ENCODE data around the gene PET100. TPM values are rescaled to one million over a fixed set of nuclear protein-coding genes. Genes with fewer than 3 reads are reported as not detected.

PET100 gene
- total RNA-seq, 2 donors from 2014 or later = 12.0 to 23.1 TPM

- H3K9me3 ChIP-seq = no peaks in the 10 kb centered on the region
Measured at GRCh38 chr19:7619671-7620441, 9.7 kb upstream of the PET100 start.

DNA sequence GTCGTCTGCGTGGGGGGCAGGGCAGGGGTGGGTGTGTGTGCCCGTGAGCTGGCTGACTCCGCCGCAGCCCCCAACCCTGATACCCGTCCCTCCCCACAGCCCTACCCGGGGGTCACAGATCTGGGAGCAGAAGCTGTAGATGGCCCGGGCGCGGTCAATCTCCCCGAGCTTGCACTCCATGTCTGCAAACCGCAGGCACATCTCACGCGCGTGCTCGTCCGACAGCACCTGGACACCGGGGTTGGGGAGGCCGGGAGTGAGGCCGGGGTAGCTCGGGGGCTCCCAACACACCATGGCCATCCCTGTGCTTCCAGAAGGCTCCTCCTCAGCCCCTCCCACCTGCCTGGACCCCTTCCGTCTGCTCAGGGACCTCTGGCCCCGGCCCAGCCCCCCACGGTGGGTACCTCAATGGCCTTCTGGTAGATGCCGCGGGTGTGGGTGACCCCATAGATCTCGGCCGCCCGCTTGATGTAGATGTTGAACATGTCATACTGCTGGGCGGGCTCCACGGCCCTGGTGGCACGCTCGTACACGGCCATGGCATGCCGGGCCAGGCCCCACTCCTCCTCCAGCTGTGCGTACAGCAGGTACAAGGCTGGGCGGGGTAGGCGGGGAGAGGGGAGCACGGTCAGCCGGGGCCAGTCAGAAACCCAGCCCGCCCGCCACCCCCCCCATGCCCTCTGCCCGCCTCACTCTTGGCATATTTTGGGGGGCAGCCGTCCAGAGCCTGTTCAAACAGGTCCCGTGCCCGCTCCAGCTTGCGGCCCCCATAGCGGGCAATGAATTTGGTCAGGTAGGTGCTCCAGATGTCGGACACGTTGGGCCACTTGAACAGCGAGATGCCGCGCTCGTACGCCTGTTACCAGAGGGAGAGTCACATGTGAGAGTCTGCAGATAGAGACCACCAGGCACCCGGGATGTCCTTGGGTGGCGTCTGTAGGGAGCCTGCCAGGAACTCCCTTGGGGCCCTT, 8.9 kb upstream of the PET100 start:
- Histone ChIP-seq H3K4me3 (no peak overlapping the region), H3K4me1 (no peaks in the 10 kb centered on the region), H3K27me3 (no peaks in the 10 kb centered on the region), H3K36me3 (peaks cover 60% of the 10 kb centered on the region), H3K9me3 (no peaks in the 10 kb centered on the region), H3K27ac (no peak overlapping the region)
- no peak for TF ChIP-seq CTCF (IDR thresholded peaks at IDR 0.05)
- DNase-seq (ENCODE audit: low spot score) = no peak

More at GRCh38 chr19:7619671-7620441, 9.7 kb upstream of the PET100 start:
- Histone ChIP-seq H3K4me1 (no peaks in the 10 kb centered on the region), H3K27me3 (no peaks in the 10 kb centered on the region), H3K4me3 (no peak overlapping the region), H3K27ac (no peak overlapping the region), H3K36me3 (peaks cover 53% of the 10 kb centered on the region)
- DNase-seq (ENCODE audit: low spot score) = no peak
- TF ChIP-seq CTCF (IDR thresholded peaks at IDR 0.05) = no peak

DNA sequence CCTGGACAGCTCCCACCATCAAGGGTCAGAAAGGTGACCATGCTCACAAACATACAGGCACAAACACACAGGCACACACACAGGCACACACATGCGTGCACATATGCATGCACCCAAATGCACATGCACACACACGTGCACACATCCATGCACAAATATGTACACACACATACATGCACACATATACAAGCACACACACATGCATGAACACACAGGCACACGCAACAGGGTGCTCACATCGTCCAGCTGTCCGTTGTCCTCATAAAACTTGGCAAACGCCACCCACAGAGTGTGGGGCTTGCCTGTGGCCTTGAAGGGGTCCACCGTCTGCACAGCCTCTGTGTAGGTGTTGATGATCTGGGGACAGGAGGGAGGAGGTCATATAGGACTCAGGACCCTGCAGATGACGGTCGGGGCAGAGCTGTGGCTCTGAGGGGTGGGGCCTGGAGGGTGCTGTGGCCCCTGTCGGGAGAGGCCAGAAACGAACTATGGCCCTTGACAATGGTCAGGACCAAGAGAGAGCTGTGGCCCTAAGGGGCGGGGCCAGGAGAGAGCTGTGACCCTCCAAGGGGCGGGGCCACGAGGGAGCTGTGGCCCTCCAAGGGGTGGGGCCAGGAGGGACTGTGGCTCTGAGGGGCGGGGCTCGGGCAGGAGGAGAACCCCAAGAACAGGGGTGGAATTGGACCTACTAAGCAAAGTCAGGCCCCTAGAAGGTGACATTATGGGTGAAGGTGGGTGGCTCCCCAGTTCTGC, 6.5 kb upstream of the PET100 start:
- Histone ChIP-seq H3K4me1 (peaks cover 0 to 12% of the 10 kb centered on the region in 2 donors), H3K4me3 (no peak overlapping the region), H3K27ac (no peak overlapping the region), H3K36me3 (peaks cover 67% of the 10 kb centered on the region), H3K27me3 (no peaks in the 10 kb centered on the region), H3K9me3 (no peaks in the 10 kb centered on the region)
- no peak for TF ChIP-seq CTCF (IDR thresholded peaks at IDR 0.05)
- DNase-seq (ENCODE audit: low spot score) = no peak

- H3K4me1 ChIP-seq = peaks cover 0 to 20% of the 10 kb centered on the region in 2 donors
- peaks cover 67% of the 10 kb centered on the region for H3K36me3 ChIP-seq
- H3K27ac ChIP-seq = no peak overlapping the region
- no peak for DNase-seq (ENCODE audit: low spot score)
- no peak for TF ChIP-seq CTCF (IDR thresholded peaks at IDR 0.05)
- no peak overlapping the region for H3K4me3 ChIP-seq
- H3K9me3 ChIP-seq = no peaks in the 10 kb centered on the region
- H3K27me3 ChIP-seq = no peaks in the 10 kb centered on the region
Measured at GRCh38 chr19:7623725-7624603, 5.6 kb upstream of the PET100 start.

GRCh38 chr19:7624810-7625209, 4.8 kb upstream of the PET100 start:
- no peak for TF ChIP-seq CTCF (IDR thresholded peaks at IDR 0.05)
- Histone ChIP-seq H3K4me3 (no peak overlapping the region), H3K4me1 (peaks cover 0 to 21% of the 10 kb centered on the region in 2 donors), H3K36me3 (peaks cover 58% of the 10 kb centered on the region), H3K9me3 (no peaks in the 10 kb centered on the region), H3K27ac (no peak overlapping the region), H3K27me3 (no peaks in the 10 kb centered on the region)
- no peak for DNase-seq (ENCODE audit: low spot score)
